Fibroblast of villous mesenchyme (primary cell): ENCODE data around the gene PTEN. TPM values are rescaled to one million over a fixed set of nuclear protein-coding genes. Genes with fewer than 3 reads are reported as not detected.

Source experiments
- DNase-seq: peaks from one replicate; pipeline ENCODE4 v3.0.0-alpha.2; 2010; ENCODE audit warnings: low read depth
- H3K4me3 ChIP-seq: 2 replicates; pipeline ENCODE4 v1.5.1; 2011; ENCODE audit warnings: low read depth, mild to moderate bottlenecking, low read length
- CTCF ChIP-seq: IDR thresholded peaks from 2 replicates; pipeline ENCODE4 v1.5.1; 2012; ENCODE audit warnings: low read depth, mild to moderate bottlenecking, low read length; ENCODE audit not compliant: insufficient read depth
- total RNA-seq: library from RNA; depleted of rRNA; stranded (reverse); fragments of >200 nt; gene quantifications from 2 replicates; pipeline ENCODE4 v1.2.3, GENCODE V29; 2012

The PTEN gene
- total RNA-seq: 265 and 276 TPM in 2 replicates

DNA sequence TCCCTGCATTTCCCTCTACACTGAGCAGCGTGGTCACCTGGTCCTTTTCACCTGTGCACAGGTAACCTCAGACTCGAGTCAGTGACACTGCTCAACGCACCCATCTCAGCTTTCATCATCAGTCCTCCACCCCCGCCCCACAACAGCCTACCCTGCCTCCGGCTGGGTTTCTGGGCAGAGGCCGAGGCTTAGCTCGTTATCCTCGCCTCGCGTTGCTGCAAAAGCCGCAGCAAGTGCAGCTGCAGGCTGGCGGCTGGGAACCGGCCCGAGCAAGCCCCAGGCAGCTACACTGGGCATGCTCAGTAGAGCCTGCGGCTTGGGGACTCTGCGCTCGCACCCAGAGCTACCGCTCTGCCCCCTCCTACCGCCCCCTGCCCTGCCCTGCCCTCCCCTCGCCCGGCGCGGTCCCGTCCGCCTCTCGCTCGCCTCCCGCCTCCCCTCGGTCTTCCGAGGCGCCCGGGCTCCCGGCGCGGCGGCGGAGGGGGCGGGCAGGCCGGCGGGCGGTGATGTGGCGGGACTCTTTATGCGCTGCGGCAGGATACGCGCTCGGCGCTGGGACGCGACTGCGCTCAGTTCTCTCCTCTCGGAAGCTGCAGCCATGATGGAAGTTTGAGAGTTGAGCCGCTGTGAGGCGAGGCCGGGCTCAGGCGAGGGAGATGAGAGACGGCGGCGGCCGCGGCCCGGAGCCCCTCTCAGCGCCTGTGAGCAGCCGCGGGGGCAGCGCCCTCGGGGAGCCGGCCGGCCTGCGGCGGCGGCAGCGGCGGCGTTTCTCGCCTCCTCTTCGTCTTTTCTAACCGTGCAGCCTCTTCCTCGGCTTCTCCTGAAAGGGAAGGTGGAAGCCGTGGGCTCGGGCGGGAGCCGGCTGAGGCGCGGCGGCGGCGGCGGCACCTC, at the start of gene PTEN, which contains the start of gene KLLN:
Gene PTEN (plus strand): TSS at position 573 of the 891 bp plus-strand sequence. CDS start 845 bp downstream, outside the sequence.
Gene KLLN (minus strand): TSS at position 481 of the 891 bp plus-strand sequence. CDS start 1,046 bp downstream, outside the sequence.
- TF ChIP-seq CTCF: no peak
- peak within 1 kb of the TSS; percentile 93 for H3K4me3 ChIP-seq
- peak; percentile 94 for DNase-seq

DNA sequence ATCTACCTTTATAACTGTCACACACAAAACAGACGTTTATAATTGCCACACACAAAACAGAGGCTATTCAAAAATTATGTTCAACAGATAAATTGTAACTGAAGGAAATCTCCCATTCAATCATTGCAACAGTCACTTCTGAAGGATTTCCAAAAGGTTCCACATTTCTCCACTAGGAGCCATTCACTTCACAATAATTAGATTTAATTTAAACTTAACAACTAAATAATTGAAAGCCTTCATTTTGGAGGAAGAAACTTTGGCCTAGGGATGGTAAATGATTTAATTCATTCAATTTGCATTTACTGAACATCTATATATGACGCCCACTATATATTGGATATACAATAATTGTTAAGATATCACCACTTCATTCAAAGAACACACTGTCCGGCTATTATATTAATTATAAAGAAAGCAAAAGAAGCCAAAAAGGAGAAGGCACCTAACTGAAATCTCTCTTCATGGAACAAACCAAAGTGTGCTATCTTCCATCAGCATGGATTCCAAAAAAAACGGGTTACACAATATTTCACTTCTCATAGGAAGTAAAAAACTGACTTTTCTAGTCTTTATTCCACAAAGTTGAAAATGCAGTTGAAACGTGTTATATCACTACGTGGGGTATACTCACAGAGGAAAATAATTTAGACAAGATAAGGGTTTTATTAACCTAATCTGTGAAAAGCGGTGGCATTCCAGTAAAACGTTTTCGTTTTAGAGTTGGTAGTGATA, 47.1 kb upstream of the PTEN start:
- no peak for TF ChIP-seq CTCF
- DNase-seq: peak; percentile 6
- H3K4me3 ChIP-seq: peak overlapping the region; percentile 75

DNA sequence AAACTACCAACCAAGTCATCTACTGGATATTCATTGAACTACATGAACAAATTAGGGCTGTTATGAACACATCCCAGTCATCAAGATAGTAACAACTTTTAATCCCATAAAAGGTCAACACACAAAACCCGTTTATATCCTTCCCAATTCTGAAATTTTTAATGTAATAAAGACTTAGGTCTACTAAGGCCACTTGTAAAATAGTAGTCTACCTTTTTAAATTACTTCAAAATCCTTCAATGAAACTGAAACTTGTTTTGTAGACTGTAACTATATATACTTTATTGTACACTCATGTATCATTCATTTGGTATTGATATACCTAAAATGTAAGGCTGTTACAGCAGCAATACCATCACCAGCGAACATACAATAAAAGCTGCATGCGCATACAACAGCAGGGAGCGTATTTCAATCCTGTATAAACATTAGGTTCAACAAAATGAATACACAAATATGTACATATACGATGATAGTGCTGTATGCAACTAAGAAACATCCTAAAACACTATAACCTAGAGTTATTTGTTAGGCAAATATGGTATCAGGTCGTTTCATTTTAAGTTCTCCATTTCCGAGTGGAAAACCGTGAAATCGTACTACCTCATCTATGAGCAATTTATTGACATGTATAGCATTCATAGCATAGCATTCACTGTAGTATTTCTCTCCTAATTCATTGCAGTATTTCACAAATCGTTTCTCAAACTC, 46.4 kb upstream of the PTEN start:
- peak overlapping the region; percentile 75 for H3K4me3 ChIP-seq
- peak; percentile 5 for DNase-seq
- TF ChIP-seq CTCF: no peak

GRCh38 chr10:87817609-87818504, 45.6 kb upstream of the PTEN start, which contains the start of gene ATAD1:
TSS of gene ATAD1 (minus strand) at chr10:87818226. CDS start at chr10:87814599, 3,627 bp downstream.
- peak; percentile 26 for TF ChIP-seq CTCF
- DNase-seq: peak; percentile 82
- peak within 1 kb of the TSS; percentile 75 for H3K4me3 ChIP-seq

GRCh38 chr10:87818505-87819288, 44.7 kb upstream of the PTEN start:
- TF ChIP-seq CTCF: no peak
- DNase-seq: peak; percentile 40
- peak overlapping the region; percentile 75 for H3K4me3 ChIP-seq
